ENCODE measurements around the gene ACSL5. TPM values are rescaled to one million over a fixed set of nuclear protein-coding genes. Genes with fewer than 3 reads are reported as not detected.

Gene ACSL5
- total and polyA plus RNA-seq, 10 of the 15 experiments (the other 5 are each of a cell fraction or from before 2014, with no cell fraction given): 22.3 to 57.0 (median 46.4) TPM

- Histone ChIP-seq H3K9ac (ENCODE audit: control insufficient read depth, insufficient read depth, low read length) (no peak overlapping the region), H3K4me1 (ENCODE audit: control insufficient read depth, insufficient read depth, low read length) (peaks cover 9% of the 10 kb centered on the region)
Measured at GRCh38 chr10:112370424-112370819, 3.5 kb upstream of the ACSL5 start.

More at GRCh38 chr10:112370424-112370819, 3.5 kb upstream of the ACSL5 start:
- no peak for DNase-seq (ENCODE audit: low read depth, low spot score)
- no peak for ATAC-seq
- no peaks in the 10 kb centered on the region for H3K36me3 ChIP-seq (ENCODE audit: control insufficient read depth in 2 of 2, insufficient read depth in 2 of 2, low read length in 1 of 2)
- H3K9me3 ChIP-seq (replicated peaks; ENCODE audit: control insufficient read depth, insufficient read depth, low read length): no peaks in the 10 kb centered on the region
- H3K27me3 ChIP-seq (replicated peaks in 1 of 2; ENCODE audit: control insufficient read depth in 2 of 2, insufficient read depth in 2 of 2, low read length in 1 of 2): no peaks in the 10 kb centered on the region
- no peak for FAIRE-seq
- RAD21 ChIA-PET (ENCODE audit: unreplicated experiment): no interaction called here
- SMC1A ChIA-PET (ENCODE audit: uncharacterized antibody, unreplicated experiment): interaction anchor here (0.8 kb wide), 1 partner anchor 14 kb away, joined by 3 read pairs; no protein-coding TSS in a partner anchor
- H3K4me3 ChIP-seq: no peak overlapping the region
- H3K27ac ChIP-seq (ENCODE audit: control insufficient read depth, insufficient read depth): no peak overlapping the region
- in situ Hi-C loops (cut with MboI): no loop called here
- no peak overlapping the region for H3K4me2 ChIP-seq (ENCODE audit: control insufficient read depth, insufficient read depth)
- 97% methylated on average over 15 of the region's 15 CpGs for WGBS (ENCODE audit: insufficient coverage, insufficient replicate concordance, low lambda C conversion rate, missing lambda C conversion rate)
- CTCF ChIA-PET: no interaction called here
- BruUV-seq (replicated peaks): no TSS peak
- H2AFZ ChIP-seq (ENCODE audit: control insufficient read depth, low read depth, low read length): no peak overlapping the region
- H3K79me2 ChIP-seq (ENCODE audit: control insufficient read depth, insufficient read depth, low read length): peaks cover 4% of the 10 kb centered on the region; the same call in 1 of the 2 replicates
- no peak for TF ChIP-seq POLR2A (IDR thresholded peaks at IDR 0.05; ENCODE audit: low read depth, low read length)
- no peak for TF ChIP-seq ZBTB33 (IDR thresholded peaks at IDR 0.05)
- TF ChIP-seq MTA2 (IDR thresholded peaks at IDR 0.05; ENCODE audit: low read depth): no peak
- TF ChIP-seq POLR2AphosphoS5 (IDR thresholded peaks at IDR 0.05; ENCODE audit: low read length): no peak
- TF ChIP-seq IRF3 (IDR thresholded peaks at IDR 0.05): no peak
- TF ChIP-seq SMARCA5 (IDR thresholded peaks at IDR 0.05): no peak
- TF ChIP-seq FOS (IDR thresholded peaks at IDR 0.05; ENCODE audit: borderline replicate concordance, extremely low read depth, insufficient read length): no peak
- TF ChIP-seq MEF2A (IDR thresholded peaks at IDR 0.05; ENCODE audit: insufficient read depth, low read depth, low read length): no peak
- no peak for TF ChIP-seq E2F4 (IDR thresholded peaks at IDR 0.05; ENCODE audit: low read depth, low read length)
- no peak for TF ChIP-seq RELB (IDR thresholded peaks at IDR 0.05; ENCODE audit: low read depth)
- TF ChIP-seq PRDM15 (CRISPR knock-in tag; IDR thresholded peaks at IDR 0.05): no peak
- no peak for TF ChIP-seq RB1 (IDR thresholded peaks at IDR 0.05; ENCODE audit: borderline replicate concordance)
- no peak for TF ChIP-seq GATAD2B (conservative IDR thresholded peaks at IDR 0.05; ENCODE audit: low read depth)
- intact Hi-C loops (cut with micrococcal nuclease; ENCODE audit: unreplicated experiment): no loop called here
- POLR2A ChIA-PET: no interaction called here
- no peaks in the 10 kb centered on the region for H4K20me1 ChIP-seq (ENCODE audit: control insufficient read depth, insufficient read depth)

Data from GM12878 (cell line).